DMS 273 (cell line): ENCODE measurements around the gene BCAS3.
"Not testable (repeated sequence)": the region's sequence is repeated elsewhere in the genome, so short reads cannot be mapped to it uniquely, and the experiment has no call there.

Source experiments
- DNase-seq: peaks from one replicate; lab custom pipeline; 2025; ENCODE audit not compliant: unreplicated experiment; lab: John Stamatoyannopoulos, UW

BCAS3 gene

DNA sequence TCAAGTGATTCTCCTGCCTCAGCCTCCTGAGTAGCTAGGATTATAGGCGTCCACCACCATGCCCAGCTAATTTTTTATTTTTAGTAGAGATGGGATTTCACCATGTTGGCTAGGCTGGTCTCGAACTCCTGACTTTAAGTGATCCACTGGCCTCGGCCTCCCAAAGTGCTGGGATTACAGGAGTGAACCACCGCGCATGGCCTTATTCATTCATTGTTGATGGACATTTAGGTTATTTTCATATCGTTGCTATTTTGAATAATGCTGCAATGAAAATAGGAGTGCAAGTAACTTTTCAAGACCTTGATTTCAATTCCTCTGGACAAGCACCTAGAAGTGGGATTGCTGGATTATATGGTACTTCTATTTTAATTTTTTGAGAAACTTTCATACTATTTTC lies 752.2 kb downstream of the BCAS3 start:
- not testable (repeated sequence) for DNase-seq

DNA sequence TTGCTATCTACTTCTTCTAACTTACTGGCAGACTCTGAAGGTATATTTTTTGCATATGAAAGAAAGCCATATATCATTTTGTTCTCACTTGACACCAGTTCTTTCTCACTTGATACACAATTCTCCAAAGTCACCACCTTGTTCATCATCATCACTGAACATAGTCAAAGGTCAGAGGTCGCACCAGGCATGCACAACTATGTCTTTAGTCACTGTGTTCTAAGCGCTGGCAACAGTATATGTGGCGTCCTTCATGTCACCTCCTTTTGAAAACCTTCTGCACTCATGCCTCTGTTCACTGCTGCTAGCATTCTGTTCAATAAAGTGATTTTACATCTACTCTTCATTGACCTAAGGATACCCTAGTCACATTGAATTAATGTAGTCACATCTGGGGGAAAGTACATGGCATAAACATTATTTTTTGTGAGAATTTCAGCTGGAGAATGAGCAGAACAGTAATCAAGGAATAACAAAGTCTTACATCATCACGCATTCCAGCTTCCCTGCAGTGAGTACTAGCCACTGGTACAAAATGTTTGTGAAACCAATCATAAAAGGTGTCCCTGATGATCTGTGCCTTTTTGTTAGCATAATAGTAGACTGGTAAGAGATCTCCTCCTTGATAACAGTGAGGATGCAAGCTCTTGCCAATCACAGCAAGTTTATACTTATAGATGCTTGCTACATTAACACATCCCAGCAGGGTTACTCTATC lies 754.1 kb downstream of the BCAS3 start:
- DNase-seq = no peak

DNA sequence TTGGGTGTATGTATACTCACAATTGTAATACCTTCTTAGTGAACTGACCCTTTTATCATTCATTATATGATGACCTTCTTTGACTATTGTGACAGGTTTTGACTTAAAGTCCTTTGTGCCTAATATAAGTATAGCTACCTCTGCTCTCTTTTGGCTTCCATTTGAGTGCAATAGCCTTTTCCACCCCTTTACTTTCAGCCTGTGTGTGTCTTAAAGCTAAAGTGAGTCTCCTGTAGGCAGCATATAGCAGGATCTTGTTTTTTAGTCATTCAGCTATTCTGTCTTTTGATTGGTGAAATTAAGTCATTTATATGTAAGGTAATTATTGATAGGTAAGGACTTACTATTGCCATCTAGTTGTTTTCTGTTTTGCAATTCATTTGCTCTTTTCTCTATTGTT lies 758.6 kb downstream of the BCAS3 start:
- DNase-seq = no peak

DNA sequence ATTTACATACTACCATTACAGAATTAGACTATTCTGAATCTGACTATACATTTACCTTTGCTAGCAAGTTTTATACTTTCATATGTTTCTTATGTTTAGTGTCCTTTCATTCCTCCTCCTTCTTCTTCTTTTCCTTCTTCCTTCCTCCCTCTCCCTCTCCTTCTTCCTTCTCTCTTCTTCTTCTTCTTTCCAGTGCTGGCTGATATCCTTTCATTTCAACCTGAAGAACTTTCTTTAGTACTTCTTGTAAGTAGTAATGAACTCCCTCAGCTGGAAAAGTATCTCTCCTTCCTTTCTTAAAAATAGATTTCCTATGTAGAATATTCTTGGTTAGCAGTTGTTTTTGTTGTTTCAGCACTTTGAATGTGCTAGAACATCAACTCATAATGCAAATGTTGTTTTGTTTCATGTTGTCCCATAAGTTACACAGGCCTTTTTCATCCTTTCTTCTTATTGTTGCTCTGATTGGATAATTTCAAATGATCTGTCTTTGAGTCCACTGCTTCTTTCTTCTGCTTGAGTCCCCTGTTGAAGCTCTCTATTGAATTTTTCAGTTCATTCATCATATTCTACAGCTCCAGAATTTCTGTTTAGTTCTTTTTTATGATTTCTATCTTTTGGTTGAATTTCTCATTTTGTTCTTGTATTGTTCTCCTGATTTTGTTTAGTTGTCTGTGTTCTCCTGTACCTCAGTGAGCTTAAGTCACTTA lies 759.5 kb downstream of the BCAS3 start:
- no peak for DNase-seq

DNA sequence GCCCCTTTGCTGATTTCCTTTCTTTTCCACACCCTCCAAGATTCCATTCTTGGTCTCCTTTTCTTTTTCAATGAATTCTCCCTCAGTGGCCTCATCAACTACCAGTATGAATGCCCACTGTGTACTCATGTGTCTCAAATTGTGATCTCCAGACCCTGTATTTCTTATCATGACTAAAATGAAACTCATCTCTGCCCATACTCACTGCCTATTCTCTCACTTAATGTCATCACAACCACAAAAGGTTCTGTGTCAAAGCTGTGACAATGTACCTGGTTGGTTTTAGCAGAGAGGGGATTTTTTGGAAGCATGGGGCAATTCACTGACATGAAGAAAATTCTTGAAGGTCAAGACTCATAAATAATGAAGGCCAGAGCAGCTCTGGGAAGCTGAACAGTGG lies 763.0 kb downstream of the BCAS3 start:
- DNase-seq = no peak

DNA sequence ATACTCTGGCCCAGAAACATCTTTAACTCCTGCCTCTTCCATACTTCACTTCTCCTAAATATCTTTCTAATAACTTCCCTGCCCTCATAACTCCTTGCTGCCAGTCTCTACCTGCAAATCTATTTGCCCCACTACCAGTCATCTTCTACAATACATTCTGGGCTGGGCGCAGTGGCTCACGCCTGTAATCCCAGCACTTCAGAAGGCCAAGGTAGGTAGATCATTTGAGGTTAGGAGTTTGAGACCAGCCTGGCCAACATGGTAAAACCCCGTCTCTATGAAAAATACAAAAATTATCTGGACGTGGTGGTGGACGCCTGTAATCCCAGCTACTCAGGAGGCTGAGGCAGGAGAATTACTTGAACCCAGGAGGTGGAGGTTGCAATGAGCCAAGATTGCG lies 763.9 kb downstream of the BCAS3 start:
- DNase-seq = not testable (repeated sequence)

DNA sequence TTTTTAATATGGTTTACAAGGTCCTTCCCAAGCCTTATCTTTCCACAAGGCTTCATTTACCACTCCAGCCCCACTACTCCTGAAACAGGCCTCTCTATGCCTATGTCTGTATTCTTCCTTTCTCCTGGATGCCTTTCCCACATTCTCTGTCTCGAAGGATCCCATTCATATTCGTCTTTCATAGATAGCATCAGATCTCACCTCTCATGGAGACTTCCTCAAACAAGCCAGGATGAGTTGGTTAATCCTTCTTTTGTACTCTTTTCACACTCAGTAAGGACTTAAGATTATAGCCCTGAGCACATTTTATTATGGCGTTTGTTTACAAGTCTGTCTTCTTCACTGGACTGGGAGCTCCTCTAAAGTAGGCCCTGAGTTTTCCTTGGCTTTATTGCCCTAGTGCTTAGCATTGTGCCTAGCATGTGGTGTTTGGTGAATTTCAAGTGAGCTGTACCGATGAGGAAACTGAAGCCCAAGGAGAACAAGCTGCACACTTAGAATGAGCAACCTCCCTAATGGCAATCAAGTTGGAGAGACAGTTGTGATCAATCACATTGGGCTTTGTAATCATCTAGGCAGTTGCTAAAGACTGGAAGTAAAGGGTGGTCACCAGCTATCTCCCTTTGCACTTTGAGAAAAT lies 764.6 kb downstream of the BCAS3 start:
- DNase-seq = no peak
